Hepatocyte (in vitro differentiated cells): ENCODE data around the gene STPG4.

ENCODE experiments used
- EZH2 ChIP-seq: fragments of 200-600 bp; sonication (generic); IDR thresholded peaks from 2 replicates; pipeline ENCODE4 v1.6.1; 2016; ENCODE audit warnings: antibody characterized with exemption, mild to moderate bottlenecking, borderline replicate concordance
- TF ChIP-seq, protein P1 (sequence below): fragments of 200-600 bp; sonication (generic); IDR thresholded peaks from 2 replicates; pipeline ENCODE4 v1.5.1; 2016; ENCODE audit warnings: antibody characterized with exemption, mild to moderate bottlenecking; ENCODE audit not compliant: poor library complexity

DNA sequence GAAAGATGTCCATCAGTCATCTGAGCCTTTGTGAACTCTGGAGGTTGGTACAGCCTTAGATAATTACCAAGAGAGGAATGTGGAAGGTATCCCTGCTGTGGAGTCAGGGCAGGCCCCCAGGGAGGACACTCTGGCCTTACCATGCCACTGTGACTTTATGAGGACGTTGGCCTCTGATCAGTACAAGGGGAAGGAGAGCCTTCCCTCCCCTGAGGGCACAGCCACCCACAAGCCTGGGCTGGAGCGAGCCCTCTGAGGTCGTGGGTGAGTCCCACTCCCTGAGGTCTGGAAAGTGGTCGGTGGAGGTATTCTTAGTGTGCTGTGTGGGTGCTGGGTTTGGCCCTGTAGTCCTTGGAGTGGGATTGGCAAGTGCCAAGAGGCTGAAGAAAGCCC lies 91.6 kb downstream of the STPG4 start:
- TF ChIP-seq, protein P1, sequence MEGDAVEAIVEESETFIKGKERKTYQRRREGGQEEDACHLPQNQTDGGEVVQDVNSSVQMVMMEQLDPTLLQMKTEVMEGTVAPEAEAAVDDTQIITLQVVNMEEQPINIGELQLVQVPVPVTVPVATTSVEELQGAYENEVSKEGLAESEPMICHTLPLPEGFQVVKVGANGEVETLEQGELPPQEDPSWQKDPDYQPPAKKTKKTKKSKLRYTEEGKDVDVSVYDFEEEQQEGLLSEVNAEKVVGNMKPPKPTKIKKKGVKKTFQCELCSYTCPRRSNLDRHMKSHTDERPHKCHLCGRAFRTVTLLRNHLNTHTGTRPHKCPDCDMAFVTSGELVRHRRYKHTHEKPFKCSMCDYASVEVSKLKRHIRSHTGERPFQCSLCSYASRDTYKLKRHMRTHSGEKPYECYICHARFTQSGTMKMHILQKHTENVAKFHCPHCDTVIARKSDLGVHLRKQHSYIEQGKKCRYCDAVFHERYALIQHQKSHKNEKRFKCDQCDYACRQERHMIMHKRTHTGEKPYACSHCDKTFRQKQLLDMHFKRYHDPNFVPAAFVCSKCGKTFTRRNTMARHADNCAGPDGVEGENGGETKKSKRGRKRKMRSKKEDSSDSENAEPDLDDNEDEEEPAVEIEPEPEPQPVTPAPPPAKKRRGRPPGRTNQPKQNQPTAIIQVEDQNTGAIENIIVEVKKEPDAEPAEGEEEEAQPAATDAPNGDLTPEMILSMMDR: no peak
- no peak for TF ChIP-seq EZH2
